Esophagus (tissue), 2 donors: Measurements from ENCODE around the gene SCN8A. TPM values are rescaled to one million over a fixed set of nuclear protein-coding genes. Genes with fewer than 3 reads are reported as not detected.

Experiments used
- H3K27ac ChIP-seq, 2 donors: one replicate each; pipeline ENCODE4 v1.5.1; 2013; ENCODE audit warnings: low read depth in 2 of 2, mild to moderate bottlenecking in 2 of 2, inconsistent platforms in 1 of 2, low read length in 1 of 2, moderate library complexity in 1 of 2
- H3K27me3 ChIP-seq, 2 donors: one replicate each; pipeline ENCODE4 v1.6.1; 2013; ENCODE audit warnings: low read length in 2 of 2, control low read depth in 1 of 2, mild to moderate bottlenecking in 1 of 2; ENCODE audit not compliant: insufficient read depth in 2 of 2, control insufficient read depth in 1 of 2
- H3K36me3 ChIP-seq, 2 donors: one replicate each; pipeline ENCODE4 v1.6.1; 2013; ENCODE audit warnings: low read length in 1 of 2; ENCODE audit not compliant: control insufficient read depth in 2 of 2, insufficient read depth in 2 of 2
- H3K4me1 ChIP-seq, 2 donors: one replicate each; pipeline ENCODE4 v1.6.1; 2013; ENCODE audit warnings: low read length in 1 of 2; ENCODE audit not compliant: control insufficient read depth in 2 of 2, insufficient read depth in 2 of 2
- H3K4me3 ChIP-seq, 2 donors: one replicate each; pipeline ENCODE4 v1.5.1; 2013; ENCODE audit warnings: low read length in 2 of 2, mild to moderate bottlenecking in 2 of 2, low read depth in 1 of 2, moderate library complexity in 1 of 2
- H3K9me3 ChIP-seq, 2 donors: one replicate each; pipeline ENCODE4 v1.6.1; 2013; ENCODE audit warnings: mild to moderate bottlenecking in 2 of 2, low read depth in 1 of 2, low read length in 1 of 2, moderate library complexity in 1 of 2; ENCODE audit not compliant: control insufficient read depth in 2 of 2, insufficient read depth in 1 of 2
- WGBS, 2 donors: extraction: QIAGEN DNeasy Blood & Tissue Kit; methylation state at CpG; one replicate each; pipeline ENCODE4 v1.1.7; 2013; 5-methylcytosine and 5-hydroxymethylcytosine counted together
- polyA plus RNA-seq, 2 donors: library from polyadenylated mRNA; stranded (reverse); fragments of 200-250 nt; gene quantifications; one replicate each; pipeline ENCODE4 v1.2.3, GENCODE V29; 2013
- donor health status: healthy with polysubstance abuse.
- donor health status: Bipolar disorder and iron deficiency.

The SCN8A gene
- polyA plus RNA-seq, 2 donors, result 0.09 to 0.14 TPM

- no peaks in the 10 kb centered on the region for H3K9me3 ChIP-seq
- no peaks in the 10 kb centered on the region for H3K36me3 ChIP-seq
- WGBS, 2 donors, result 67 to 68% methylated on average over 7 of the region's 7 CpGs
- H3K4me3 ChIP-seq, result no peak overlapping the region
- H3K27ac ChIP-seq, result no peak overlapping the region
- no peaks in the 10 kb centered on the region for H3K4me1 ChIP-seq
- H3K27me3 ChIP-seq, result no peaks in the 10 kb centered on the region
Measured at GRCh38 chr12:51621156-51621922, 30.3 kb downstream of the SCN8A start.

- no peaks in the 10 kb centered on the region for H3K27me3 ChIP-seq
- WGBS, 2 donors, result 67 to 90% methylated on average over 1 of the region's 1 CpG
- no peaks in the 10 kb centered on the region for H3K4me1 ChIP-seq
- H3K9me3 ChIP-seq, result no peaks in the 10 kb centered on the region
- no peaks in the 10 kb centered on the region for H3K36me3 ChIP-seq
- no peak overlapping the region for H3K27ac ChIP-seq
- no peak overlapping the region for H3K4me3 ChIP-seq
Measured at GRCh38 chr12:51622564-51622963, 31.5 kb downstream of the SCN8A start.

DNA sequence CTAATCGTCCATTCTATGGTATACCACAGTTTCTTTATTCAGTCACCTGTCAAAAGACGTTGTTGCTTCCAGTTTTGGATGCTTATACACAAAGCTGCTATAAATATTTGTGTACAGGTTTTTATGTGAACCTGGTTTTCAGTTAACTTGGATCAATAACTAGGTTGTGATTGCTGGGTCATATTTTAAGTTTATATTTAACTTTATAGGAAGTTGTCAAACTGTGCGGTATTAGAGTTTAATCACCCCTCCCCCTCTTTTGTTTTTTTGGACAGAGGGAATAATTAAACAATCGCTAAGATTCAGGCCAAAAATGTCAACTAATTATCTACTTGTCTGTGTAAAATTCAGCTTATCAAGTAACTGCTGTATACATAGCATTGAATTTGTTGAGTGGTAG is 34.3 kb downstream of the SCN8A start:
- H3K36me3 ChIP-seq, result no peaks in the 10 kb centered on the region
- H3K9me3 ChIP-seq, result no peaks in the 10 kb centered on the region
- H3K4me3 ChIP-seq, result no peak overlapping the region
- no peaks in the 10 kb centered on the region for H3K27me3 ChIP-seq
- WGBS, 2 donors, result 54 to 73% methylated on average over 4 of the region's 4 CpGs
- H3K4me1 ChIP-seq, result no peaks in the 10 kb centered on the region
- no peak overlapping the region for H3K27ac ChIP-seq

- H3K9me3 ChIP-seq, result no peaks in the 10 kb centered on the region
- H3K4me1 ChIP-seq, result no peaks in the 10 kb centered on the region
- H3K27me3 ChIP-seq, result no peaks in the 10 kb centered on the region
- no peak overlapping the region for H3K27ac ChIP-seq
- no peaks in the 10 kb centered on the region for H3K36me3 ChIP-seq
- H3K4me3 ChIP-seq, result no peak overlapping the region
- 70 to 88% methylated on average over 3 of the region's 3 CpGs for WGBS, 2 donors
Measured at GRCh38 chr12:51626115-51626514, 35.1 kb downstream of the SCN8A start.

DNA sequence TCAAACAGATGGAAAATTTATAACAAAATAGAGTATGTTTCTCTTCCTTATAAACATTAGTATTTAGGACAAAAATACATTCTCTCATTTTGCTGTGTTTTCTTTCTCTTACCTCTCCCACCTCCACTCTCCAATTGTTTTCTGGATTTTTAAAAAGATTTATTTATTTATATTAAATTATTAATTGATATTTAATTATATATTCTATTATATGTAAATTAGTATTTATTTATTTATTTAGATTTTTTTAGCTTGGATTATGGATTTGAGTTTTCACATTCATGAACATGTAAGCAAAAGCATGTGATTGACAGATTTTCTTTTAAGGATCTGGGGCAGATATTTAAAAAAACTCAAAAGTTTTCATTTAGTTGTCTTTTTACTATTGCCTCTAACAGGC is 35.6 kb downstream of the SCN8A start:
- no peak overlapping the region for H3K27ac ChIP-seq
- no peaks in the 10 kb centered on the region for H3K36me3 ChIP-seq
- no peaks in the 10 kb centered on the region for H3K4me1 ChIP-seq
- H3K27me3 ChIP-seq, result no peaks in the 10 kb centered on the region
- H3K9me3 ChIP-seq, result no peaks in the 10 kb centered on the region
- no peak overlapping the region for H3K4me3 ChIP-seq

GRCh38 chr12:51630256-51630880 is 39.3 kb downstream of the SCN8A start:
- Histone ChIP-seq H3K36me3 (no peaks in the 10 kb centered on the region), H3K27me3 (no peaks in the 10 kb centered on the region), H3K4me3 (no peak overlapping the region), H3K4me1 (no peaks in the 10 kb centered on the region), H3K27ac (no peak overlapping the region), H3K9me3 (no peaks in the 10 kb centered on the region)
- WGBS, 2 donors, result 88 to 94% methylated on average over 7 of the region's 7 CpGs

DNA sequence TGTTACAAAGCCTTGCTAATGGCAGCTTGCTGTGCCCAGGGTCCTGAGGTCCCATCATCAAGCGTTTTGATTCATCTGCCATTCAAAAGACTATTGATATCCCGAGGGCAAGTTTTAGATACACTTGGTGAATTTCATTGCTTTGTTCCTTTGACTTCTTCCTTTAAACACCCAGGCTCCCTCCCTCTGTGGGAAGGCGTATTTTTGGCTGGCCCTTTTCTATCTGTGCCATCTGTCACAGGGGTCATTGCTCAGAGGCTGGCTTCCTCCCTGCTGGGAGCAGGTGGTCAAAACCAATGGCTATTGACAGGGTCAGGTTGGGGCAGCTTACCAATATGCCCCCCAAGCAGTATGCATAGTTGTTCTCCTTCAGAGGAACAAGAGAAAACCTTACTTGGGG is 40.0 kb downstream of the SCN8A start:
- Histone ChIP-seq H3K36me3 (no peaks in the 10 kb centered on the region), H3K4me3 (no peak overlapping the region), H3K27me3 (no peaks in the 10 kb centered on the region), H3K27ac (no peak overlapping the region), H3K4me1 (no peaks in the 10 kb centered on the region), H3K9me3 (no peaks in the 10 kb centered on the region)
- 60 to 66% methylated on average over 3 of the region's 3 CpGs for WGBS, 2 donors

DNA sequence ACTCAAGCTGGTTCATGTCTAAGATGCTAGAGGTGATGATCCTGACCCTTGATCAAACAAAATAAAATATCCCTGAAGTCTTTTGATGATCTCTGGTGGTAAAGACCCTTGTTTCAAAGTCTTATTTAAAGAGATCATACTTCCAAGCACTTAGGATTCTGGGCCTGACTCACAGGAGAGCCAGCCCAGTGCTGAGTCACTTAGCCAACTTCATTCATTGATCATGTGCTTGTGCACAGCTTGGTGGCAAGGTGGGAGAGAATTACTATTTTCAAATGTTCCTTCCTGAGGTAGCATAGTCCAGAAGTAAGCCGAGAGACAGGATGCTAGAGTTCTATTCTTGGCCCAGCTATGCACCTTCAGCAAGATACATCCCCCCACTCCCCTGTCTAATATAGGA is 40.6 kb downstream of the SCN8A start:
- 38 to 68% methylated on average over 1 of the region's 1 CpG for WGBS, 2 donors
- Histone ChIP-seq H3K27ac (no peak overlapping the region), H3K36me3 (no peaks in the 10 kb centered on the region), H3K27me3 (no peaks in the 10 kb centered on the region), H3K4me1 (no peaks in the 10 kb centered on the region), H3K9me3 (no peaks in the 10 kb centered on the region), H3K4me3 (no peak overlapping the region)

DNA sequence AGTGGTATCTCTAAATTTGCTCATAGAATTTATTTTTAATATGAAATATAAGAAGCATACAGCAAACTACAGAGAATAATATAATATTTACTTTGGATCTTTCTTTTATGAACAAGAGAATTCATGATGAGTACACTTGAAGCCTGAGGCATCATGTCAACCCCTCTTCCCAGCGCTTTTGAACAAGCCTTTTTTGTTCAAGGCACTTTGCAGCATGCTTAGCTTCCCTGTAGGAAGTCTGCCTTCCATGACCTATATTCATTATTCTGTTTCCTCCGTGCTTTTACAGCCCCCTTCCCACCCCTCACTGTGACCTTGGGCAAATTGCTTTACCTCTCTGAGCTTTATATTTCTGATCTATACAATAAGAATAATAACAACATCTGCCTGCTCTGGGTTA is 41.6 kb downstream of the SCN8A start:
- WGBS, 2 donors, result 34 to 40% methylated on average over 2 of the region's 2 CpGs
- no peaks in the 10 kb centered on the region for H3K27me3 ChIP-seq
- H3K27ac ChIP-seq, result no peak overlapping the region
- H3K4me3 ChIP-seq, result no peak overlapping the region
- no peaks in the 10 kb centered on the region for H3K4me1 ChIP-seq
- H3K9me3 ChIP-seq, result no peaks in the 10 kb centered on the region
- no peaks in the 10 kb centered on the region for H3K36me3 ChIP-seq

GRCh38 chr12:51635346-51635745 is 44.3 kb downstream of the SCN8A start:
- Histone ChIP-seq H3K27ac (no peak overlapping the region), H3K27me3 (no peaks in the 10 kb centered on the region), H3K36me3 (no peaks in the 10 kb centered on the region), H3K4me3 (no peak overlapping the region), H3K4me1 (no peaks in the 10 kb centered on the region), H3K9me3 (no peaks in the 10 kb centered on the region)
- 80 to 91% methylated on average over 1 of the region's 1 CpG for WGBS, 2 donors
